Measurements from ENCODE around the gene GRAMD1B.

GRAMD1B gene

GRCh38 chr11:123536690-123537437 lies 106.8 kb downstream of the GRAMD1B start:
- H3K36me3 ChIP-seq: no peaks in the 10 kb centered on the region
- no peak overlapping the region for H3K27ac ChIP-seq
- no peaks in the 10 kb centered on the region for H3K9me3 ChIP-seq
- no peaks in the 10 kb centered on the region for H3K4me1 ChIP-seq (ENCODE audit: control insufficient read depth in 1 of 2, insufficient read depth in 1 of 2, low read depth in 1 of 2, low read length in 1 of 2)
- no peak for TF ChIP-seq CTCF (IDR thresholded peaks at IDR 0.05)
- H3K27me3 ChIP-seq: no peaks in the 10 kb centered on the region
- H3K4me3 ChIP-seq (ENCODE audit: low read depth in 1 of 2, low read length in 1 of 2): no peak overlapping the region

DNA sequence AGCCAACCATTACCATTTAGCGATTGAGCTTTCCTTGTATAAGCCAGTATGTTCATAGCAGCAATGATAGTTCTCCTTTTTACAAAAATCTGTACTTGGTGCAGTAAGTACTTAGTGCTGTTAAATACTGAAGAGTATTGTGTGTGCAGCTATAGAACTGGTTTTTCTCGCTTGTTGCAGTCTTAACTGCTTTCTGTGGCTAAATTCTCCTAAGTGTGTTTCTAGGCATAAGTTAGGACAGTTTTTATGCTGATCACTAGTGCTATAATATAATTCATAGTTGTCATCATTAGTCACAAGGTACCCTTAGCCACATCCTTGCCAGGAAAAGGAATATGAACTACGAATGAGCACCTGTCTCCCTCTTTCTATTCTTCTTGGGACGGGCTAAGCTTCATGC lies 107.7 kb downstream of the GRAMD1B start:
- Histone ChIP-seq H3K4me1 (ENCODE audit: control insufficient read depth in 1 of 2, insufficient read depth in 1 of 2, low read depth in 1 of 2, low read length in 1 of 2) (no peaks in the 10 kb centered on the region), H3K36me3 (no peaks in the 10 kb centered on the region), H3K4me3 (ENCODE audit: low read depth in 1 of 2, low read length in 1 of 2) (no peak overlapping the region), H3K9me3 (no peaks in the 10 kb centered on the region), H3K27me3 (no peaks in the 10 kb centered on the region), H3K27ac (no peak overlapping the region)
- no peak for TF ChIP-seq CTCF (IDR thresholded peaks at IDR 0.05)

DNA sequence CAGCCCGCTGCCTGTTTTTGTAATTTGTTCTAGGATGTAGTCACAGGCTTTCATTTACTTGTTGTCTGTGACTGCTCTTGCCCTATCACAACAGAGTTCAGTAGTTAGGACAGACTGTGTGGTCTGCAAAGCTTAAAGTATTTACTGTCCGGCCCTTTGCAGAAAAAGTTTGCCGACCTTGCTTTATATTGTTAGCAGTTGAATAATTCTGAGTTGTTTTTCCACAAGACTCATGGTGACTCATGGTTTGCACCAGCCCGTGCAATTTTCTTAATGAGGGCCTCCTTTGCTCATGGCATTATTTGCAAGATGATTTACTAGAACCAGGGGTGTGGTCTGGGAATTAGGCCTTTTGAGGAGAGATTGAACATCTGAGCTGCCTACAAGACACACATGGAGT lies 113.7 kb downstream of the GRAMD1B start:
- peaks cover 3% of the 10 kb centered on the region in 2 experiments for H3K4me1 ChIP-seq (ENCODE audit: control insufficient read depth in 1 of 2, insufficient read depth in 1 of 2, low read depth in 1 of 2, low read length in 1 of 2)
- no peak overlapping the region for H3K27ac ChIP-seq
- no peaks in the 10 kb centered on the region for H3K27me3 ChIP-seq
- no peaks in the 10 kb centered on the region for H3K9me3 ChIP-seq
- H3K36me3 ChIP-seq: no peaks in the 10 kb centered on the region
- TF ChIP-seq CTCF (IDR thresholded peaks at IDR 0.05): no peak
- no peak overlapping the region for H3K4me3 ChIP-seq (ENCODE audit: low read depth in 1 of 2, low read length in 1 of 2)

DNA sequence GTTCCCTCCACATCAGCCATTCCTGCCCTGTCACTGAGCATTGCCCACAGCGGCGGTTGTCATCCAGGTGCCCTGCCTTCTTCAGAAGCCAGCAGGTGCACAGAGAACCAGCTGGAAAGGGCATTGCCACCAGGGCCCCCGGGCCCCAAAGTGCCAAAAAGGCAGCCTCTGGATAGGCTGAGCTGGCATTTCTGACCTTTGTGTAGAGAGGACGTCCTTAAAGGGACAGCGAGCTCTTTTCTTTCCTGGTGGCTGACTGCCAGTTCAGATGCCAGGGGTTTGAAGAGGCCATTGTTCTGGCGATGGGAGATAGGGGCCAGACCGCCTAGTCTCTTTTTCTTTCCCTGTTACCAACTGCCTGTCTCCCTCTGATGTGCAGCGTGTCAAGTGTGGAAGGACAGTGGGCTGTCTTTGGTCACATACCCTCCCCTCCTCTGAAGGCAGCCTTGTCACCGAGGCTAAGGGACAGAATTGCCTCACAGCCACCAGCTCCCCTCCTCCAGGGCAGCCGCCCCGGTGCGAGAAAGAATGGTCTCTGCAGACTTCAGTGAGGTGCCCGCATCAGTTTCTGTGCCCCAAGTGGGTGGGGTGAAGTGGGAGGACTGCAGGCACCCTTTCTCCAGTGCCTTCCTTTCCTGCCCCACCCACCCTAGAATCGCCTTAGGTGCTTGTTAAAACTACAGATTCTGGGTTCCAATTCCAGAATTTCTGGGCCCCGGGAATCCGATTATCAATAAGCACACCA lies 114.7 kb downstream of the GRAMD1B start:
- no peaks in the 10 kb centered on the region for H3K36me3 ChIP-seq
- no peak overlapping the region for H3K27ac ChIP-seq
- H3K4me1 ChIP-seq (ENCODE audit: control insufficient read depth in 1 of 2, insufficient read depth in 1 of 2, low read depth in 1 of 2, low read length in 1 of 2): peaks cover 9 to 10% of the 10 kb centered on the region in 2 experiments
- H3K27me3 ChIP-seq: no peaks in the 10 kb centered on the region
- no peak for TF ChIP-seq CTCF (IDR thresholded peaks at IDR 0.05)
- no peak overlapping the region for H3K4me3 ChIP-seq (ENCODE audit: low read depth in 1 of 2, low read length in 1 of 2)
- H3K9me3 ChIP-seq: no peaks in the 10 kb centered on the region

DNA sequence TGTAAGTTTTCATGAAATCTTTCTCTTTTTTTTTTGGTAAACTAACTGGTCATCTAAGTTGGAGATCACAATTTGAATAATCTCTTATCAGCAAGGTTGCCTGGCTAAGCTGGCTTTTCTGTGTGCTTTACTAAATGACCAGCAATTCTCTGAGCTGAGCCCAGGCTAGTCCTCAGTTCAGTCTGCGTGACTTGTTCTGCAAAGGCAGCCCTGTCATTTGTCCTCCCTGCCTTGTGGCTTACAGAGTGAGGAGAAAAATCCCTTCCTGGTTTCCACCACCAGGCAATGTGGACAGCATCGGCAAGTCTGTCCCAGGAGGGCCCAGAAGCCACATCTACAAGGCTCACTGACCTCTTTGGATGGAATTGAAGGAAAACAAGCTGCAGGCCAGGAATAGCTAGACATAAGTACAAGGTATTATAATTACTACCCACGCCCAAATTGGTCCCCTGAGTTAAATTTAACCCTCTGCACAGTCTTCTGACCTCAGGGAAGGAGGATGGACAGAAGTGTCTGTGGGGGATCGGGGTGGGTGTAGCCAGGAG lies 115.7 kb downstream of the GRAMD1B start:
- Histone ChIP-seq H3K27me3 (no peaks in the 10 kb centered on the region), H3K4me1 (ENCODE audit: control insufficient read depth in 1 of 2, insufficient read depth in 1 of 2, low read depth in 1 of 2, low read length in 1 of 2) (peaks cover 11 to 15% of the 10 kb centered on the region in 2 experiments), H3K36me3 (no peaks in the 10 kb centered on the region), H3K4me3 (ENCODE audit: low read depth in 1 of 2, low read length in 1 of 2) (no peak overlapping the region), H3K9me3 (no peaks in the 10 kb centered on the region), H3K27ac (no peak overlapping the region)
- TF ChIP-seq CTCF (IDR thresholded peaks at IDR 0.05): no peak

Data from neutrophil (primary cell).